HCT116 (cell line): Measurements from ENCODE around the gene UGT1A9.

ENCODE experiments used
- CTCF ChIP-seq, 3 experiments: fragments of 200-600 bp in 1 of 3; sonication (generic) in 1 of 3; IDR thresholded peaks in 2 of 3; conservative IDR thresholded peaks in 1 of 3; 2 replicates each; pipeline ENCODE4 v1.5.1; 2012 to 2017; ENCODE audit warnings: low read depth in 2 of 3, low read length in 2 of 3, antibody characterized with exemption in 1 of 3, borderline replicate concordance in 1 of 3, control low read depth in 1 of 3, mild to moderate bottlenecking in 1 of 3, mixed read lengths in 1 of 3, mixed run types in 1 of 3, moderate library complexity in 1 of 3; ENCODE audit not compliant: insufficient read depth in 1 of 3
- EGR1 ChIP-seq: IDR thresholded peaks from 2 replicates; pipeline ENCODE4 v1.6.1; 2012; ENCODE audit warnings: low read depth
- ELF1 ChIP-seq: IDR thresholded peaks from 2 replicates; pipeline ENCODE4 v1.6.1; 2012; ENCODE audit warnings: low read depth, borderline replicate concordance
- EZH2 ChIP-seq: fragments of 200-600 bp; sonication (generic); IDR thresholded peaks from 2 replicates; pipeline ENCODE4 v1.6.1; 2017; ENCODE audit warnings: antibody characterized with exemption, mixed run types
- POLR2A ChIP-seq: IDR thresholded peaks from 2 replicates; pipeline ENCODE4 v1.7.0; 2011; ENCODE audit warnings: borderline replicate concordance; ENCODE audit not compliant: insufficient read depth, insufficient read length; ENCODE audit errors: extremely low read depth
- YY1 ChIP-seq: IDR thresholded peaks from 2 replicates; pipeline ENCODE4 v1.6.1; 2011; ENCODE audit warnings: low read length, low read depth, moderate library complexity, mild to moderate bottlenecking; ENCODE audit not compliant: insufficient replicate concordance; ENCODE audit errors: extremely low read depth
- ZNF274 ChIP-seq: fragments of 200-500 bp; sonication (Bioruptor generic); IDR thresholded peaks from 2 replicates; pipeline ENCODE4 v1.6.1; 2014; ENCODE audit warnings: mild to moderate bottlenecking, low read depth, low read length, inconsistent platforms

- TF ChIP-seq ELF1 (no peak), POLR2A (no peak), CTCF (IDR thresholded peaks at IDR 0.05 in 2 of 3, conservative IDR thresholded peaks at IDR 0.05 in 1 of 3; ENCODE audit: borderline replicate concordance in 1 of 3, insufficient read depth in 1 of 3, low read depth in 2 of 3, low read length in 2 of 3) (no peak), EGR1 (no peak), ZNF274 (no peak), YY1 (no peak), EZH2 (no peak)
Measured at GRCh38 chr2:233700028-233700635, 28.4 kb downstream of the UGT1A9 start.
